IPS DF 6.9 (cell line): ENCODE measurements around the gene TNFSF9.

Experiments used
- DNase-seq: peaks from one replicate; pipeline ENCODE4 v3.0.0-alpha.2; 2013; ENCODE audit warnings: low read depth, low spot score
- H3K27ac ChIP-seq: one replicate; pipeline ENCODE4 v1.5.1; 2013; ENCODE audit warnings: low read length, control low read depth
- H3K27me3 ChIP-seq: 2 replicates; pipeline ENCODE4 v1.6.1; 2013; ENCODE audit warnings: mild to moderate bottlenecking, low read length; ENCODE audit not compliant: control insufficient read depth, insufficient read depth
- H3K36me3 ChIP-seq: 2 replicates; pipeline ENCODE4 v1.6.1; 2013; ENCODE audit warnings: low read length; ENCODE audit not compliant: control insufficient read depth, insufficient read depth
- H3K4me1 ChIP-seq: 2 replicates; pipeline ENCODE4 v1.6.1; 2013; ENCODE audit warnings: low read length; ENCODE audit not compliant: control insufficient read depth, insufficient read depth
- H3K4me3 ChIP-seq: 2 replicates; pipeline ENCODE4 v1.5.1; 2013; ENCODE audit warnings: mild to moderate bottlenecking, low read length
- H3K9me3 ChIP-seq: 2 replicates; pipeline ENCODE4 v1.6.1; 2013; ENCODE audit warnings: low read length, inconsistent platforms; ENCODE audit not compliant: control insufficient read depth, insufficient read depth
- WGBS: extraction: QIAGEN DNeasy Blood & Tissue Kit; methylation state at CpG from one replicate; pipeline ENCODE4 v1.1.7; 2013; ENCODE audit warnings: mixed read lengths, missing lambda C conversion rate; ENCODE audit not compliant: insufficient read length, insufficient coverage; 5-methylcytosine and 5-hydroxymethylcytosine counted together

TNFSF9 gene

GRCh38 chr19:6509118-6509971 is 21.5 kb upstream of the TNFSF9 start:
- Histone ChIP-seq H3K36me3 (no peaks in the 10 kb centered on the region), H3K4me3 (no peak overlapping the region), H3K27ac (no peak overlapping the region), H3K4me1 (no peaks in the 10 kb centered on the region), H3K27me3 (no peaks in the 10 kb centered on the region), H3K9me3 (no peaks in the 10 kb centered on the region)
- no CpG with 5 or more reads among the region's 20 CpGs for WGBS
- no peak for DNase-seq

- WGBS, result no CpG with 5 or more reads among the region's 7 CpGs
- Histone ChIP-seq H3K9me3 (no peaks in the 10 kb centered on the region), H3K4me3 (no peak overlapping the region), H3K27ac (no peak overlapping the region), H3K36me3 (no peaks in the 10 kb centered on the region), H3K4me1 (no peaks in the 10 kb centered on the region), H3K27me3 (no peaks in the 10 kb centered on the region)
- no peak for DNase-seq
Measured at GRCh38 chr19:6510618-6511017, 20.2 kb upstream of the TNFSF9 start.

- Histone ChIP-seq H3K4me1 (no peaks in the 10 kb centered on the region), H3K4me3 (no peak overlapping the region), H3K27me3 (no peaks in the 10 kb centered on the region), H3K36me3 (no peaks in the 10 kb centered on the region), H3K27ac (no peak overlapping the region), H3K9me3 (no peaks in the 10 kb centered on the region)
- WGBS, result no CpG with 5 or more reads among the region's 9 CpGs
- DNase-seq, result no peak
Measured at GRCh38 chr19:6514089-6514488, 16.7 kb upstream of the TNFSF9 start.

- Histone ChIP-seq H3K27ac (no peak overlapping the region), H3K4me3 (no peak overlapping the region), H3K27me3 (no peaks in the 10 kb centered on the region), H3K36me3 (no peaks in the 10 kb centered on the region), H3K4me1 (no peaks in the 10 kb centered on the region), H3K9me3 (no peaks in the 10 kb centered on the region)
- DNase-seq, result no peak
- WGBS, result no CpG with 5 or more reads among the region's 15 CpGs
Measured at GRCh38 chr19:6514926-6515544, 15.8 kb upstream of the TNFSF9 start.

- H3K27me3 ChIP-seq, result no peaks in the 10 kb centered on the region
- no peaks in the 10 kb centered on the region for H3K36me3 ChIP-seq
- no peaks in the 10 kb centered on the region for H3K4me1 ChIP-seq
- no peaks in the 10 kb centered on the region for H3K9me3 ChIP-seq
- no CpG with 5 or more reads among the region's 26 CpGs for WGBS
- peak overlapping the region; percentile 53; the same call in 1 of the 2 replicates for H3K4me3 ChIP-seq
- peak; percentile 88 for DNase-seq
- H3K27ac ChIP-seq, result no peak overlapping the region
Measured at GRCh38 chr19:6516018-6516658, 14.7 kb upstream of the TNFSF9 start.

GRCh38 chr19:6516659-6517291 is 14.1 kb upstream of the TNFSF9 start:
- DNase-seq, result no peak

GRCh38 chr19:6518145-6518911 is 12.5 kb upstream of the TNFSF9 start:
- no peak overlapping the region for H3K27ac ChIP-seq
- no peak for DNase-seq
- no peaks in the 10 kb centered on the region for H3K36me3 ChIP-seq
- no peak overlapping the region for H3K4me3 ChIP-seq
- no CpG with 5 or more reads among the region's 14 CpGs for WGBS
- no peaks in the 10 kb centered on the region for H3K4me1 ChIP-seq
- H3K27me3 ChIP-seq, result no peaks in the 10 kb centered on the region
- no peaks in the 10 kb centered on the region for H3K9me3 ChIP-seq

More at GRCh38 chr19:6516659-6517291, 14.1 kb upstream of the TNFSF9 start:
- Histone ChIP-seq H3K27ac (no peak overlapping the region), H3K4me3 (peak overlapping the region; percentile 53; the same call in 1 of the 2 replicates), H3K27me3 (no peaks in the 10 kb centered on the region), H3K4me1 (no peaks in the 10 kb centered on the region), H3K9me3 (no peaks in the 10 kb centered on the region), H3K36me3 (no peaks in the 10 kb centered on the region)
- WGBS, result no CpG with 5 or more reads among the region's 38 CpGs

GRCh38 chr19:6519289-6519688 is 11.5 kb upstream of the TNFSF9 start:
- WGBS, result no CpG with 5 or more reads among the region's 2 CpGs
- no peak overlapping the region for H3K27ac ChIP-seq
- H3K27me3 ChIP-seq, result no peaks in the 10 kb centered on the region
- DNase-seq, result no peak
- H3K36me3 ChIP-seq, result no peaks in the 10 kb centered on the region
- H3K4me3 ChIP-seq, result no peak overlapping the region
- no peaks in the 10 kb centered on the region for H3K9me3 ChIP-seq
- no peaks in the 10 kb centered on the region for H3K4me1 ChIP-seq

GRCh38 chr19:6521718-6522646 is 8.8 kb upstream of the TNFSF9 start:
- Histone ChIP-seq H3K4me3 (no peak overlapping the region), H3K9me3 (no peaks in the 10 kb centered on the region), H3K27me3 (no peaks in the 10 kb centered on the region), H3K36me3 (no peaks in the 10 kb centered on the region), H3K4me1 (no peaks in the 10 kb centered on the region), H3K27ac (no peak overlapping the region)
- DNase-seq, result no peak
- WGBS, result no CpG with 5 or more reads among the region's 20 CpGs
